IPS-20b (cell line): ENCODE measurements around the gene PSMG3.

Source experiments
- H3K27ac ChIP-seq: one replicate; pipeline ENCODE4 v1.5.1; 2013; ENCODE audit warnings: low read length
- H3K27me3 ChIP-seq: 2 replicates; pipeline ENCODE4 v1.6.1; 2013; ENCODE audit warnings: mild to moderate bottlenecking, low read length, inconsistent platforms; ENCODE audit not compliant: insufficient read depth
- H3K36me3 ChIP-seq: 2 replicates; pipeline ENCODE4 v1.6.1; 2013; ENCODE audit warnings: low read depth, mild to moderate bottlenecking, inconsistent platforms, low read length, moderate library complexity; ENCODE audit not compliant: insufficient read depth
- H3K4me1 ChIP-seq: 2 replicates; pipeline ENCODE4 v1.6.1; 2013; ENCODE audit warnings: mild to moderate bottlenecking, control low read depth, inconsistent platforms, low read length, moderate library complexity; ENCODE audit not compliant: insufficient read depth
- H3K4me3 ChIP-seq: 2 replicates; pipeline ENCODE4 v1.5.1; 2013; ENCODE audit warnings: mild to moderate bottlenecking, low read length, inconsistent platforms
- H3K9ac ChIP-seq: 2 replicates; pipeline ENCODE4 v1.6.1; 2013; ENCODE audit warnings: low read depth, mild to moderate bottlenecking, inconsistent platforms, low read length, moderate library complexity
- H3K9me3 ChIP-seq: 2 replicates; pipeline ENCODE4 v1.6.1; 2013; ENCODE audit warnings: mild to moderate bottlenecking, low read depth, low read length, inconsistent platforms; ENCODE audit not compliant: insufficient read depth

Gene PSMG3

DNA sequence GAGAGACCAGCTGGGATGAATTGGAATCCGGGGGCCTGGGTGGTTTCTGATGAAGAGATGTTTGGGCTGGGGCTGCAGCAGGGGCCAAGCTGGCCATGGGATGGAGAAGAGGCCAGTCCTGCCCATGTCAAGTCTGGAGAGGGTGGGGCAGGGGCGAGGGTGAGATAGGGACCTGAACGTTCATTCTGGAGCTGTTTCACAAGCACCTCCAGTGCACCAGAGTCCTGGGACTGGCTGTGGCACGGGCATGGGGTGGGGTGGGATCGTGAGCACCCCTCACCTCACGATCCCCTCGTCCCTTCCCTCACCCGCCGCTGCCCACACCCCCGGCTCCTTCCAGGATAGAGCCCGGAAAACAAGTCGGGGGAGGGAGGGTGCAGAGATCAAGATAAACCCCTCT, 25.8 kb upstream of the PSMG3 start:
- no peaks in the 10 kb centered on the region for H3K4me1 ChIP-seq
- no peak overlapping the region for H3K4me3 ChIP-seq
- no peaks in the 10 kb centered on the region for H3K9me3 ChIP-seq
- H3K36me3 ChIP-seq = no peaks in the 10 kb centered on the region
- H3K27me3 ChIP-seq = no peaks in the 10 kb centered on the region
- no peak overlapping the region for H3K9ac ChIP-seq
- no peak overlapping the region for H3K27ac ChIP-seq

DNA sequence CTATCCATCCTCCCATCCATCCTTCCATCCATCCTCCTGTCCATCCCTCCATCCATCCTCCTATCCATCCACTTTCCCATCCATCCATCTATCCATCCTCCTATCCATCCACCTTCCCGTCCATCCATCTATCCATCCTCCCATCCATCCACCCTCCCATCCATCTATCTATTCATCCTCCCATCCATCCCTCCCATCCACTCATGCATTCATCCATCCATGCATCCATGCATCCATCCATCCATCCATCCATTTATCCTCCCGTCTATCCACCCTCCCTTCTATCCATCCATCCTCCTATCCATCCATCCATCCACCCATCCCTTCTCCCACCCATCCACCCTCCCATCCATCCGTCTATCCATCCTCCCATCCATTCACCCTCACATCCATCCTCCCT, 25.2 kb upstream of the PSMG3 start:
- Histone ChIP-seq H3K27me3 (no peaks in the 10 kb centered on the region), H3K9ac (no peak overlapping the region), H3K4me1 (no peaks in the 10 kb centered on the region), H3K4me3 (no peak overlapping the region), H3K9me3 (no peaks in the 10 kb centered on the region), H3K27ac (no peak overlapping the region), H3K36me3 (no peaks in the 10 kb centered on the region)

DNA sequence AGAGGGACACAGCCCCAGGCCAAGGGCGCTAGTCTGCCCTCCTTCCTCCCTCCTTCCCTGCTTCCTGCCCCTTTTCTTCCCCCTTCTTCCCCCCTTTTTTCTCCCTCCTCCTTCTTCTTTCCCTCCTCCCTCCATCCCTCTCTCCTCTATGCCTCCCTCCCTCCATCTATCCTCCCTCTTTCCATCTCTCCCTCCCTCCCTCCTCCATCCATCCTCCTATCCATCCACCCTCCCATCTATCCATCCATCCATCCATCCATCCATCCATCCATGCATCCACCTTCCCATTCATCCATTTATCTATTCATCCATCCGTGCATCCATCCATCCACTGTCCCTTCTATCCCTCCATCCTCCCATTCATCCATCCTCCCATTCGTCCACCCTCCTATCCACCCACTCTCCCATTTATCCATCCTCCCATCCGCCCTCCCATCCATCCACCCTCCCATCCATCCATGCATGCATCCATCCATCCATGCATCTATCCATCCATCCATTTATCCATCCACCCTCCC, 24.1 kb upstream of the PSMG3 start:
- no peak overlapping the region for H3K27ac ChIP-seq
- peaks cover 2% of the 10 kb centered on the region for H3K9me3 ChIP-seq
- H3K27me3 ChIP-seq = no peaks in the 10 kb centered on the region
- no peak overlapping the region for H3K4me3 ChIP-seq
- H3K36me3 ChIP-seq = no peaks in the 10 kb centered on the region
- H3K4me1 ChIP-seq = no peaks in the 10 kb centered on the region
- no peak overlapping the region for H3K9ac ChIP-seq

DNA sequence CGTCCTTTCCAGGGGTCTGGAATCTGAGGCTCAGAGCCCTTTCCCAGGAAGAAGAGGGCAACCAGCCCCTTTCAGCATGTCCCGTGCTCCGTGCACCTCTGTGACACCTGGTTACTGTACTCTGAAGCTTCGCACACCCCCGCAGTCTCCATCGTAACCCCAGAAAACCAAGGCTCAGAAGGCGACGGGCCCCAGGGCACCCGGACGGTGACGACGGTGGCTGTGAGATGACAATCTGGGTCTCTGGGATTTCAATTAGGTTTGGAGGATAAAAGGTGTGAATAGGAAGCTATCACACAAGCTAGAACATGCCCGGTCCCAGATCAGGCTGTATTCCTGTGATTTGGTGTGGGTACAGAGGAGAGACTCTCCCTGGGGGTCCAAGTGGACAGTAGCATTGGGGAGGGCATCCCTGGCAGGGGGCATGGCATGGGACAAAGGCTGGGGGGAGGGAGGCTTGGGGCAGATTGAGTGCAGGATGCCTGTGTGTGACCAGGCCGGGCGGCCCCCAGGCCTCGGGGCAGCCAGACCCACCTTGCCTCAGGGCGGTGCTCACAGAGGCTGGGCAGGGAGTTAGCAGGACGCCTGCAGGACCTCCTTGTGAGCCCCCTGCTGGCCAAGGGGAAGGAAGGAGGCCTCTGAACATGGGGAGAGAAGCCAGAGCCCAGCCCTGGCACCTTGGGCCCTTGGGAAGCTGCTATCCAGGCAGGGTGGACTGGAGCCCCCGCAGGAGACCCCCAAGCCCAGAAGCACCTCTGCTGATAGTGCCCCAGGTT, 23.4 kb upstream of the PSMG3 start:
- no peak overlapping the region for H3K4me3 ChIP-seq
- H3K27me3 ChIP-seq = no peaks in the 10 kb centered on the region
- no peak overlapping the region for H3K27ac ChIP-seq
- peaks cover 7% of the 10 kb centered on the region for H3K9me3 ChIP-seq
- no peaks in the 10 kb centered on the region for H3K4me1 ChIP-seq
- no peaks in the 10 kb centered on the region for H3K36me3 ChIP-seq
- H3K9ac ChIP-seq = no peak overlapping the region

DNA sequence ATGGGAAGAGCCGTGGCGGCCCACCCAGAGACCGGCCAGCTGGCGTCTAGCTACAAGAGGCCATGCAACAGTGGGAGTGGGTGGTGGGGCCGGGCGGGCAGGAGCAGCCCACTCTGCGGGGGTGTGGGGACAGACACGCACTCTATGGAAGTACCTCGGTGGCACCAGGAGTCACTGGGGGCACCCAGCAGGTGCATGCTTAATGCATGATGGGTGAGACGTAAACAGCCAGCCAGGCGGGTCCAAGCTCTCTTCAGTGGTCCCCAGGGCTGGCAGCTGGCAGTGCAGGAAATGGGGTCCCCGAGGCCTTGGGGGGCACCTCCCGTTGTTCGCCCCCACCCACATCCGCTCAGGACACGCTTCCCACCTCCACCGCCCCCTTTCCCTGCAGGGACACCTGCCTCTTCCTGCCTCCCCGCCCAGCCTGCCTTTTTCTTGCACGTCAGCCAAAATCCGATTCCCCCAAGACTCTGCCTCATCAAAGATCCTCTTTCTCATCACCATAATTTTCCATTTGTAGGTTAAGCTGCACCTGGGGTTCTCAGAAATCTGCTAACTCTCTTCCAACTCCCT, 22.6 kb upstream of the PSMG3 start:
- H3K9me3 ChIP-seq = peaks cover 7% of the 10 kb centered on the region
- H3K4me3 ChIP-seq = no peak overlapping the region
- H3K27me3 ChIP-seq = no peaks in the 10 kb centered on the region
- H3K9ac ChIP-seq = no peak overlapping the region
- no peaks in the 10 kb centered on the region for H3K4me1 ChIP-seq
- H3K27ac ChIP-seq = no peak overlapping the region
- no peaks in the 10 kb centered on the region for H3K36me3 ChIP-seq

DNA sequence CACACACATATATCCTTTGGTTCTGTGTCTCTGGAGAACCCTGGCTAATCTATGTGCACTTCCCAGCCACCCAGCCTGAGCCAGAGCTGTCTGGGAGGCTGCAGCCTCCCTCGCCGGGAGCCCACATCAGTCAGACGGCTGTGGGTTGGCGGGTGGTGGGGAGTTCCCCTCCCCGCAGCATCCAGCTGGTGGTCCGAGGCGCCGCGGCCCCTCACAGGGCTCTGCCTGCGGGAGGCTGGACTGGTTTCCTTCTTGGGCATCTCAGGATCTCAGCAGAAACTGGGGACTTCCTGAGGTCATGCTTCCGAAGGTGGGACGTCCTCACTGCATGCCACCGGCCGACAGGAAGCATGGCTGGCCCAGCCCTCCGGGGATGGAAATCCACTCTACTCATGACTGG, 22.0 kb upstream of the PSMG3 start:
- no peaks in the 10 kb centered on the region for H3K27me3 ChIP-seq
- peaks cover 7% of the 10 kb centered on the region for H3K9me3 ChIP-seq
- H3K27ac ChIP-seq = no peak overlapping the region
- H3K4me1 ChIP-seq = no peaks in the 10 kb centered on the region
- H3K9ac ChIP-seq = no peak overlapping the region
- no peaks in the 10 kb centered on the region for H3K36me3 ChIP-seq
- H3K4me3 ChIP-seq = no peak overlapping the region

- Histone ChIP-seq H3K9me3 (peaks cover 7% of the 10 kb centered on the region), H3K4me3 (no peak overlapping the region), H3K4me1 (no peaks in the 10 kb centered on the region), H3K27ac (no peak overlapping the region), H3K36me3 (no peaks in the 10 kb centered on the region), H3K27me3 (no peaks in the 10 kb centered on the region), H3K9ac (no peak overlapping the region)
Measured at GRCh38 chr7:1591396-1591795, 21.6 kb upstream of the PSMG3 start.

GRCh38 chr7:1590887-1591286, 21.1 kb upstream of the PSMG3 start:
- Histone ChIP-seq H3K9me3 (peaks cover 7% of the 10 kb centered on the region), H3K4me1 (no peaks in the 10 kb centered on the region), H3K4me3 (no peak overlapping the region), H3K36me3 (no peaks in the 10 kb centered on the region), H3K9ac (no peak overlapping the region), H3K27ac (no peak overlapping the region), H3K27me3 (no peaks in the 10 kb centered on the region)

GRCh38 chr7:1590476-1590875, 20.6 kb upstream of the PSMG3 start:
- H3K27me3 ChIP-seq = no peaks in the 10 kb centered on the region

GRCh38 chr7:1588978-1589377, 19.1 kb upstream of the PSMG3 start:
- no peak overlapping the region for H3K4me3 ChIP-seq
- no peaks in the 10 kb centered on the region for H3K36me3 ChIP-seq
- H3K9me3 ChIP-seq = peaks cover 7% of the 10 kb centered on the region
- no peaks in the 10 kb centered on the region for H3K27me3 ChIP-seq
- no peak overlapping the region for H3K9ac ChIP-seq
- H3K4me1 ChIP-seq = no peaks in the 10 kb centered on the region
- H3K27ac ChIP-seq = no peak overlapping the region

More at GRCh38 chr7:1590476-1590875, 20.6 kb upstream of the PSMG3 start:
- Histone ChIP-seq H3K4me1 (no peaks in the 10 kb centered on the region), H3K4me3 (no peak overlapping the region), H3K36me3 (no peaks in the 10 kb centered on the region), H3K9ac (no peak overlapping the region), H3K9me3 (peaks cover 7% of the 10 kb centered on the region), H3K27ac (no peak overlapping the region)

- Histone ChIP-seq H3K9me3 (peaks cover 7% of the 10 kb centered on the region), H3K27me3 (no peaks in the 10 kb centered on the region), H3K27ac (no peak overlapping the region), H3K4me1 (no peaks in the 10 kb centered on the region), H3K9ac (no peak overlapping the region), H3K4me3 (no peak overlapping the region), H3K36me3 (no peaks in the 10 kb centered on the region)
Measured at GRCh38 chr7:1587738-1588137, 17.9 kb upstream of the PSMG3 start.
